Middle frontal gyrus (tissue), 1 donor: ENCODE measurements around the gene TPRN.
A peak's percentile ranks its signal among the peaks of the same experiment; 100 is the strongest.

ENCODE experiments used
- DNase-seq: peaks from one replicate; pipeline ENCODE4 v3.0.0-alpha.2; 2015; ENCODE audit warnings: low spot score; ENCODE audit errors: extremely low spot score

Gene TPRN

DNA sequence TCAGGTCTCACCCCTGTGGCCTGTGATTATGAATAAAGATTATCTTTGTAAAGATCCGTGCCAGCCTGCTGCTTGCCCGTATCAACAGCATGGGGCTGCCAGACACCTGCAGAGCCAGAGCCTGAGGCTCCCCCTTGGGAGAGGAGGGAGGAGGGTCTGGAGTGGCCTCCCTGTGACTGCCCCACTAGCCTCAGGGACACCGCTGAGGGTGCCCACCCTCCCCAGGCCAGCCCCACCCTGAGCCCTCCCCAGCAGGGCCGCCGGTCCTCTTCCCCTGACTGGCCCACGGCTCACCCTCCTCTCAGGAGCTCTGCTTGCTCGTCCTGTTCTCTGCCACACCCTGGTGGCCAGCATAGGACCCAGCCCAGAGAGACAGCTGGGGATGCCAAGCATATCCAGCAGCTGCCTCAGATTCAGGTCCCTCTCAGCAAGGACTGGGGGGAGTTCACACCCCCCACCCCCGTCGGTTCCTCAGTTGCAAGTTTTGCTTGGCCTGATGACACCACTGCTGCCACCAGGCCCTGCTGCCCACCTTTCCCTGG, 10.2 kb downstream of the TPRN start:
- DNase-seq, result no peak

DNA sequence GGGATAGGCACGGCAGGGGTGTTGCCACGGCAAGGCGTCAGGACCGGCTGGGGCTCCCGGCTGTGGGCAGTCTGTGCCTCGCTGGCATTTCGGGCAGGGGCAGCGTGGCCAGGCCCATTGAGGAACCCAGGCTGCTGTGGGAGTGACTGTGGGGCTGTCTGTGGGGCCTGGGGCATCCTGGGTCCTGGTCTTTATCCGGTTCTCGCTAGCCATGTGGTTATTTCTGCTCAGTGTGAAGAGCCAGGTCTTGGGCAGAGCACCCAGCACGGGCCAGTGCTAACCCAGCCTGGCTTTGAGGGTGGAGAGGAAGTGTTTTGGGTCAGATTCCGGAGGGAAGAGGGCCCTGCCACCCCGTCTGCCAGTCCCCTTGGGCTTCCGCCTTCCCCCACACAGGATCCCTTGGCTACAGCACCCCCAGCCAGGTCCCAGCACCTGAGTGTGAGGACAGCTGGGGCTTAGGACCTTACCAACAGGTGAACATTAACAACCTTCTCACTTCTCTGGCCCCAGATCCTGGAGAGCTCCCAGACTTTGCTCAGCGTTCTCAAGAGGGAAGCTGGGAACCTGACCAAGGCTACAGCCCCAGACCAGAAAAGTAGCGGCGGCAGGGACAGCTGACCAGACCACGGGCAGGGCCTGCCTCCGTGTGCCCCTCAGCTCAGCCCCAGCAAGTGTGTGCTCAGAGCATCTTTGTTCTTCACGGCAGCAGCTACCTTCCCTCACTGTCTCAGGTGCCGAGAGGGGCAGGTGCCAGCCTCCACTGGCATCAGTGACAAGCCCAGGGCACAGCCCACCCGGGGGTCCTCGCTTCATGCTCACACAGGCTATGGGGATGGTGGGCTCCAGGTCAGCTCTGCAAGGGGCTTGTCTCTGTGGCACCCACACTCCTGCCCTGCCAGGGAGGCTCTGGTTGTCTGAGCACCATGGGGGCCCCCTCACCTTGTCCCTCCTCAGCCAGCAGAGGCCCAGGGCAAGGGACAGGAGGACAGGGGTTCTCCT, 10.9 kb downstream of the TPRN start:
- no peak for DNase-seq

DNA sequence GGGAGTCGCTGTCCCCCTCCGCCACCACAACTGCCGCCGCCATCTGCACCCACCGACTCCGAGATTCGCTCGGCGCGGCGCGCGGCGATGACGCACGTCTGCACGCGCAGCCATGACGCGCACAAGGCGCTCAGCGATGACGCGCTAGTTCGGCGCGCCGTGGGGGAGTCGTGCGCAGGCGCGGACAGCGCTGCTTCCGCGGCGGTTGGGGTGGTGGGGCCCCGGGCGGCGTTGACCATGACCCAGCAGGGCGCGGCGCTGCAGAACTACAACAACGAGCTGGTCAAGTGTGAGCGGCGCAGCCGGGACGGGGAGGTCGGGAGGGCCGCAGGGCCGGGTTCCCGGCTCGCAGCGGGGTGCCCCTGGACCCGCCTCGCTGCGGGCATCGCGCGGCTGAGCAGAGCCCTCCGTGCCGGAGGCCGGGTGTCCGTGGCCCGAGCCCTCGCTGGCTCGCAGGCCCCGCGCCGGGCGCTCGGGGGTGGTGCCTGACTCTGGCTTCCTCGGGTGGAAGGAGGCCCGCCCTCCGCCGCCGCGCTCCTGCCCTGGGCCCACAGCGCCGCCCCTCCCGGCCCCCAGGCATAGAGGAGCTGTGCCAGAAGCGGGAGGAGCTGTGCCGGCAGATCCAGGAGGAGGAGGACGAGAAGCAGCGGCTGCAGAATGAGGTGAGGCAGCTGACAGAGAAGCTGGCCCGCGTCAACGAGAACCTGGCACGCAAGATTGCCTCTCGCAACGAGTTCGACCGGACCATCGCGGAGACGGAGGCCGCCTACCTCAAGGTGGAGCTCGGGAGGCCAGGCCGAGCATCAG, 11.8 kb downstream of the TPRN start, which contains the start of the genes ANAPC2 and SSNA1:
Gene ANAPC2 (minus strand): TSS at position 71 of the 807 bp plus-strand sequence. CDS start 28 bp downstream, at position 43.
Gene SSNA1 (plus strand): TSS at position 187 of the 807 bp plus-strand sequence. CDS start 51 bp downstream, at position 238.
- peak; percentile 82 for DNase-seq

DNA sequence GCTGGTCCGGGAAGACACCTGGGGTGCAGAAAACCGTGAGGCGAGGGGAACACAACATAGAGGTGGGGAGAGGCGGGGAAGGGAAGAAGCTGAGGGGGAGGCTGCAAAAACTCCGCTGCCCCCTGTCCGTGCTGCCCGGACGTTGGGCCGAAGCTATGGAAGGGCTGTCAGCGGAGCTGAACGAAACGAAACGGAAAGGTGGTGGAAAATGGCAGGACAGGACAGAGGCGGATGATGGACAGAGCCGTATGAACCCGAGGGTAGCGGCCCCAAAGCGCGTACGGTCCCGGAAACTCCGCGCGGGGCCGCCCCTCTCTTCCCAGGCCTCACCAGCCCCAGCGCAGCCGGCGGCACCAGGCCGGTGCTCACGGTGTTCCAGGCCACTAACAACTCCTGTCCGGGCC, 12.5 kb downstream of the TPRN start:
- no peak for DNase-seq

DNA sequence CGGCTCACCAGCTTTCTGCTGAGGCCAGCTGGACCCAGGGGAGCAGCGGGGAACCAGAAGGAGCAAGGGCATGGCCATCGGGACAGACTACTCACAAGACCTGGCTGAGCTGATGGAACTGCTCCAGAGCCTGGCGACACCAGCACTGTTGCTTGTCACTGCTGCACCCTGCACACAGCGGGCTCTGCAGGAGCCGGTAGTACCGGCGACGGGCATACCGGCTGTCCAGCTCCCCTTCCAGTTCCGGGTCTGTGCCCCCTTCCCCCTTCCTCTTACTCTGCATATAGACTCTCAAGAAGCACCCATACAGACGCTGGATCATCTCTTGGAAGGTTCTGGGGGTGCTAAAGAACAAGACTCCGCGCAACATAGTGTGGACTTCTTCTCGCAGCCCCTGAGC, 13.2 kb downstream of the TPRN start:
- no peak for DNase-seq

DNA sequence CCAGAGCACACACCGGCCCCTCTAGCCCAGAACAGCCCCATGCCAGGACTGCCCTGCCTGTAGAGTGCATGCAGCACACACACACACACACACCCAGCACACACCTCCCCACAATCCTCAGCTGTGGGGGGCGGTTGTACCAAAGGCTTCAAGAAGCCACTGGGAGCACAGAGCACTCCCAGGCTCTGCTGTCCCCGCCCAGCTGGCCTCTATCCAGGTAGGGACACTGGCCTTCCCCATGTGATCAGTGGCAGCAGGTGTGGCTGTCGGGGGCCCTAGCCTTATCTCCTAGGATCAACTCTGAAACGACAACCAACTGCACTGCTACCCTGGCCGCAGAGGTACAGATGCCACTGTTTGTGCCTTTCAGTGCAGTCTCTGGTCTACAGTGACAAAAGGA, 14.2 kb downstream of the TPRN start:
- DNase-seq, result no peak

DNA sequence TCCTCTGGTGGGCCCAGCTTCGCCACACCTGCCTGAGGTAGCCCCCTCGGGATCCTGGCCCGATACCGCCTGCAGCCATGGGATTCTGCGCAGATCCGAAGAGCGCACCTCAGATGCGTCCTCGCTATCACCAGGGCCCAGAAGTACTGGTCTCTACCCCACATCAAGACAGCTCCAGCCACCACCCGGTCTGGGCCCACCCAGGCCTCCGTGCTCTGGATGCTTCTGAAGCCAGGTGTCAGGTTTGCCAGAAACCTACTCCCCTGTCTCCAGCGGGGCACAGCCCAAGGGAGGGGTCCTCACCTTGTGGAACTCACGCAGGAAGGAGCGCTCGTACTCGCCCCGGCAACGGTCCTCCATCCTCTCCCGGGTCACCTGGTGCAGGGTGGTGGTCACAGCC, 14.6 kb downstream of the TPRN start:
- DNase-seq, result no peak

DNA sequence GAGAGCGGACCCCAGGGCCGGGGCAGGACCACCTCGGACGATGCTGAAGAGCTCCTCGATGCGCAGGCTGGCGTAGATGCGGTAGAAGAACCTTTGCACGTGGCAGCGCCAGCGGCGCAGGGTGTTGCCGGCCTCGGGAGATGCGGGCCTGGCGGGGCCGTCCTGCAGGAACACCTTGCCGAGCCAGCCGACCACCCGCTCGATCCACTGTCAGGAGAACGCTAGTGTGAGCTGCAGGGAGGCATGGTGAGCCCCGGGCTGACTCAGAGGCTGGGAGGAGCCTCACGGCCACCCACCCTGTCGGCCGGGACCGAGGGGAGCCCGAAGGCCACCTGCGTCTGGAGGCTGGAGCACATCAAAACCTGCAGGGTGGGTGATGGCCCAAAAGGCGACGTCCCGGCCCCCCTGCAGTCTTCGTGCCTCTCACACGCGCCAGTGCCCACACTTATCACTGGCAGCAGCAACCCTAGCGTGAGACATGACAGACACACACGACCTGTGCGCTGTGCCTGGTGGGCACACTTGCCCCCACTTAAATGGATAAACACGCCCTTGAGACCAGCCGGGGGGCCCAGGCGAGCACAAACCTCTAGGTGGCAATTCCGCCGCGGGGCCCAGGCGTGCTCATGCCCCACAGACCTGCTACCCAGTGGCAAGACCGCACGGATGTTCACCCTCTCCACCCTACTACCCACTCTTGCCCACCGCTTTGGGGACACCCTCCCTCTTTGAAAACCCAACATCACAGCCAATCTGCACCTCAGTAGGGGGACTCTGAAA, 15.5 kb downstream of the TPRN start:
- DNase-seq, result no peak

DNA sequence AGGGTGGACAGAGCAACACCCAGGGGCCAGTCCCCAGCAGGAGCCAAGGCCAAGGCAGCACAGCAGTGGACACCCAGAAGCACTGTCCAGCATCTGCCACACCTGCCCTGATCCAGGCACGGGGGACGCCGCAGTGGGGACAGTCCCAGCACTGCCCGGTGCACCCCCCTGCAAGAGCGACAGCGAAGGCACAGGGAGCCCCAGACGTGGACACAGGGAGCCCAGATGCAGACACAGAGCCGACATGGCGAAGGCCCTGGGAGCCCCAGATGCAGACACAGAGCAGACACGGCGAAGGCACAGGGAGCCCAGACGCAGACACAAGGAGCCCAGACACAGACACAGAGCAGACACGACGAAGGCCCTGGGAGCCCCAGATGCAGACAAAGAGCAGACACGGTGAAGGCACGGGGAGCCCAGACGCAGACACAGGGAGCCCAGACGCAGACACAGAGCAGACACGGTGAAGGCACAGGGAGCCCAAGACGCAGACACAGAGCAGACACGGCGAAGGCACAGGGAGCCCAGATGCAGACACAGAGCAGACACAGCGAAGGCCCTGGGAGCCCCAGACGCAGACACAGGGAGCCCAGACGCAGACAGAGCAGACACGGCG, 16.5 kb downstream of the TPRN start:
- no peak for DNase-seq

DNA sequence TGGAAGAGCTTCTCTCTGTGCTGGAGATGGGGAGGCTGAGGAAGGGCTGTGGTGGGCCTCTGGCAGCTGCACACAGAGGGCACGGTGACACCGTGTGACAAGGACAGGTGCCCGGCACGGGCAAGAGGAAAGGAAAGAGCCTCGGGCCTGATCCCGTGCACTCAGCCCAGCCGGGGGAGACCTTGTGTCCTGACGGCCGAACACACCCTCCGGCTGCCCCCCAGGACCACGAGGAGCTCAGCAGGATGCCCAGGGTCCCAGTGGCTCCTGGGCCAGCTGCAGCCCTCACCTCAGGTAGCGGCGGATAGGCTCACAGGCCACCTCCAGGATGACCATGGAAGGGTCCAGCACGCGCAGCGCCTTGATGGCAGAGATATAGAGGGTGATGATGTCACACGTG, 17.7 kb downstream of the TPRN start:
- no peak for DNase-seq

DNA sequence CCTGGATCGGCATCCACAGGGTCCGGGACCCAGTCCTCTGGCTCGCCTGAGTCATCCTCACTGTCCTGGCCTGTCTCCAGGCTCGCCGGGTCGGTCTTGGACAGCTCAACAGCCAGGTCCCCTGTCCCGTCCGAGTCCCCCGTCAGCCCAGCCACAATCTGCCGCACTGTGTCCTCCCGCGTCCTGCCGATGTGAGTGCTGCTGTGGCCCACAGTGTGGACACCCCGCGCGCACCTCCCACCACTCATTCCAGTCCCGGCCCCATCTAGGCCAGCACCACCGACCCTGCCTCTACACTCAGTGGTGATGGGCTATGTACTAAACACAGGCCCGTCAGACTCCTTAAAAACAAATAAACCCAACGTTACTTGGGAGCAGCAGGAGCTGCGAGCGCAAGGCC, 18.9 kb downstream of the TPRN start:
- no peak for DNase-seq

DNA sequence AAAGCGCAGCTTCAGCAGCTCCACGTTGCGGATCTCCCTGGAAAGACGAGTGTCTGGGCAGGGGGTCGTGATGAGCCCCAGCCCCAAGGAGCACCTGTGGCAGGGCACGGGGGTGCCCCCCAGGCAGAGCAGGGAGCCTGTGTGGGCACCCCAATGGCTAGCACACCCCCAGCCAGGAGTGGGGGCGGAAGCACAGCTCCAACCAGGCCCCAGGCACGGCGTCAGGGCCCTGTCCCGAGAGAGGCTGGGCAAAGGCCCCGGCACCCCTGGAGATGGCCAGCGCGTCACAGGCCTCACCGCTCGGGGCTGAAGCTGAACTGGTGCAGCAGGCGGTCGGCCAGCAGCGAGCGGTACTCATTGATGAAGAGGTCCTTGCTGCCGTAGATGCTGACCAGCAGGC, 20.1 kb downstream of the TPRN start:
- no peak for DNase-seq

DNA sequence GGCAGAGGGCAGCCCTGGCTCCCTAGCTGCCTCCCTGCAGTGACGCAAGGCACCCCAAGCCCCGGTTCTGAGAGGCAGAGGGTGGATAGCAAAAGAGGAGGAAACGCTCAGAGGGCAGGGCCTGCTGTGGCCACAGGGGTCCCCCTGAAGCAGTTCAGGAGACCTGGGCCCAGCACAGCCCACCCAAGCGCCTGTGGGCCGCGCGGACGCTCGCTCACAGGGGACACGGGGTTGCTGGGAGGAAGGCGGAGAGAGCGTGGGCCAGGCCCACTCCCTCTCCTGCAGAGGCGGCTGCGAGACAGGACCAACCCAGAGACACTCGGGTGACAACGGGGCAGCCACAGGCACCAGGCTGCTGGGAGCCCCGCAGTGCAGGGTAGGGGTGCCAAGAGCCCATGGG, 20.8 kb downstream of the TPRN start:
- no peak for DNase-seq

DNA sequence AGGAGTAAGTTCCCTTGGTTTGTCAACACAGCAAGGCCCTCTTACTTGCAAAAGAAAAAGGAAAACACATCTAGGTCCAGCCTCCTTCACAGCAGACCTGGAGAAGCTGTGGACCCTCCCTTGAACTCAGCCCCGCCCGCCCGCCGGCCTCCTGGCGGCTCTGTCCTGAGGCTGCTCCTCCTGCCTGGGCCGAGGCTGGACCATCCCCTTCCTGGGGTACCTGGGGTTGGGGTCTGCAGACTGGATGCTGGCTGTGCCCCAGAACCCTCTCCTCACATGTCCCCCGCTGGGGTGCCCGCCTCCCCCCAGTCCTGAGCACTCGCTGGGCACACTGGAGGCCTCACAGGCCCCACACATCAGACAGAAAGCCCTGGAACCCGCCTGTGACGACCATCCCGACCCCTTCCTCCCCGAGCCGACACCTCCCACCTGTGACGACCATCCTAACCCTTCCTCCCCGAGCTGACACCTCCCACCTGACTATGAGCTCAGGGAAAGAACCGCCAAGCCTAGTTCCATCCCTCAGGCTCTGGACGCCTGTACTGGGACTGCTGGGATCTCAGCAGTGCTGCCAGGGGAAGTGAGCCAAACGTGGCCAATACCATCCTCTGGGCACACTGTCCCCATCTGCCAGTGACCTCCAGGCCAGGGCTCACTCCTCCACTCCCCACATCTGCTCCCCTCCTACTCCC, 21.5 kb downstream of the TPRN start:
- no peak for DNase-seq

DNA sequence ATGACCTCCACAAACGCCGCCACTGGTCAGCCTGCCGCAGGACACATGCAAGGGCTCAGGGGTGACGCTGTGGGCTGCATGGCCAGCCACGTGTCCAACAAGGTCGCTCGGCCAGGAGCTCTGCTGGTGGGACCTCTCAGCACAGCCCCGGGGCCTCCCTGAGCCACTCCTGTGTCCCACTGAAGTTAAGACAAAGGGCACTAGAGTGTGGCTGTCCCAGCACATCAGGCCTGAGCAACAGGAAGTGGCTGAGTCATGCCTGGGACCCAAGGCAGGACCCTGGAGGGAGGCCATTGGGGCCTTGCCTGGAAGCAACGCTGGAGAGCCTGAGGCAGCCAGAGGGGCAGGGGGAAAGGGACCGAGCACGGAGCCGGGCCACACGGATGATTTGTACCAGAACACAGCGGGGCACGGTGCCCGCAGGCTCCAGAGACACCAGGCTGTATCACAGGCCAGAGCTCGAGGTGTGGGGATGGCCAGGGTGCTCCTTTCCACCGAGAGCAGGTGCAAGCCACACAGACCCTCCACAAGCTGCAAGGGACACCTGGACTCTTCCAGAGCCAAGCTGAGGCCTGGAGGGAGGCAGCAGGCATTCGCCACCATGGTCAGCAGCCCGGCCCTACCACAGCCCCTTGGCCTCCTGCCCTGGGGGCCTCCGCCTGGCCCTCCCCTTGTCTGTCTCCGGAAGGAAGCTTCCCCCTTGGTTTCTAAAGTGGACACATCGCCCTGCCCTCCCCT, 22.2 kb downstream of the TPRN start:
- DNase-seq, result no peak

DNA sequence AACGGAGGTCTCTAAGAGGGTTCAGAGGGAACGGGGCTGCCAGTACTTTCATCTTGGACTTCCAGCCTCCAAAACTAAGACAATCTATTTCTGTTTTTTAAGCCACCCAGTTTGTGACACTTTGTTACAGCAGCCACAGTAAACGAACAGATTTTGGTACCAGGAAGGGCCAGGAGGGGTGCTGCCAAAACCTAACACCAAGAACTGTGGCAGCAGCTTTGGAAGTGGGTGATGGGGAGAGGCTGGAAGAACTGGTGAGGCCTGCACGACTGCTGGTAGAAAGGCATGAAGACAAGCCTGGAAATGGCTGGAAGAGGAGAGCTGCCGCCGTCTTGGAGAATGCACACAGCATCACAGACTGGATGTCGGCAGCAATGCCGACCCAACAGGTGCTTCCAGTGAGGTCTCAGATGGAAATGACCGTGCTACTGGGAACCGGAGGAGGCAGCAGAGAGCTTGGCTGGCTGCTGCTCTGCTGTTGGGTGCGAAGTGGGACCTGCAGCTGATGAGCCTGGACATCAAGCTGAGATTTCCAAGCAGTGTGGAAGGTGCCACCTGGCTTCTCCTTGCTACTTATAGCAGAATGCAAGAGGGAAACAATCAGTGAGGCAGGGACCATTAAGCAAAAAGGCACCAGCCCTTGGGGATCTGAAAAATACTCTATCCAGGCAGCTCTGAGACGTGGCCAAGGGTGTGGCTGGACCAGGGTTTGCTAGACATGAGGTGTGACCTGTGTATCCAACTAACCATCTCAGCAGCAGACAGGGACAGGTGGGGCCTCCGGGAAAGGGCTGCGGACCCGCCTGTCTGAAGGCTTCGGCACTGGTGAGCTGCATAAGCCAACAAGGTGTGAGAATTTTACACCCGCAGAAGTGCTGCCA, 24.0 kb downstream of the TPRN start:
- DNase-seq, result no peak

DNA sequence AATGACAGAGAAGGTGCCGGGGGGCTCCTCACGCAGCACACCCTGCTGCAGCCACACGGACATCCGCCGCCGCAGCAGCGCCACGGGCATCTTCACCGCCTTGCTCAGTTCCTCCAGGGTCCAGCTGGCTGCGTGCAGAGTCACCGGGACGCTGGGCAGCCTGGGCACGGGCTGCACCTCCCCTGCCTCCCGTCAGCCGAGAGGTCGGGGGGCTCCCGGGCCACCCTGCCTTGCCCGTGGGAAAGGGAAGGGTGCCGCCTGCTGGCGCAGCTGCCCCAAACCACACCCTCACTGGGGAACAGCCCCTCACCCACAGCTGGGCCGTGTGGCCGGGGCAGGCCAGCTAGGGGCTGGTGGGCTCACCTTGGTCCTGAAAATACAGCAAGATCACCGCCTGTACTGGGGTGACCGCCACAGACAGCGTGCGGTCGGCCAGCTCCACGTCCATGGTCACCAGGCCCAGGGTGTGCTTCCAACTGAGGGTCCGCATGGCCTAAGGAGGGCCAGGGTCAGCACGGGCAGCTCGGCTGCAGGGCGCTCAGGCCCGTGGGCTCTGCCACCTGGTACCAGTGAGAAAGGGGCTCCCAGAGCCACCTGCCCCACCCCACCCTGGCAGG, 25.1 kb downstream of the TPRN start:
- DNase-seq, result no peak
